ENCODE measurements around the gene MTA2. TPM values are rescaled to one million over a fixed set of nuclear protein-coding genes. Genes with fewer than 3 reads are reported as not detected.

Gene MTA2
- total RNA-seq, 1 donor from 2014 or later = 224 TPM

DNA sequence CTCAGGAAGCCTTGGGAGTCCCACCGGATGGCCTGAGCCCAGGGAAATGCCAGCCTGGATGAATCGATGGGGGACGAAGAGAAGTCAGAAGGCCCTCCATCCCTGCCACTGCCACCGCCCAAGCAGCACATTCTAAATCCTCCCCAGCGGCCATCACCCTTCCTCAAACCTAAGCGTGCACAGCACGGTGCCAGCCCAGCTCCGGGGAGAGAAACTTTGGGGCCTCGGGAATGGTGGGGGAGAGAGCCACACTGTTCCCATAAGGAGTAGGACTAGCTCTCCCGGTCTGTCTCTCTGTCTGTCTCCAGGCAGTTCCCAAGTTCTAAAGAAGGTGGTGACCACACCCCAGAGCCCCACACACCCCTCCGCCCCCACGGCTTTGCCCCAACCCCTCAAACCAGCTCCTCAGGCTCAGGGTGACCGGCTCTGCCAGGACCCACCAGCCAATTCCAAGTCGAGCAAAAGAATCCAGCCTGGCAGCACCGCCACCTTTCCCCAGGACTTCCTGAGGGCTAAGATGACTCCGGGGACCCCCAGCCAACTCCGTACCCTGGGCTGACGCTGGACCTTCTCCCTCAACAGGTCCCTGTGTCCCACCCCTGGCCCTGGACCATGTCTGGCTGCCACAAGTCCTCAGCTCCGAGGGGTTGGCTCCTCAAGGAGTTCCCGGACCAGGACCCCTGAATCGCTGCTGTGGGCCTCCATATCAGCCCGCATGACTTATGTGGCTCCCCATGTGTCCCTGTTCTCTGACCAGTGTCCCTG is 57.8 kb downstream of the MTA2 start:
- Mint-ChIP-seq H3K4me3 (peak overlapping the region; percentile 97), H3K4me1 (ENCODE audit: low read depth) (peaks cover 70% of the 10 kb centered on the region), H3K27ac (peak overlapping the region; percentile 95), H3K9me3 (no peaks in the 10 kb centered on the region), H3K36me3 (ENCODE audit: low read depth) (no peaks in the 10 kb centered on the region), H3K27me3 (ENCODE audit: insufficient read depth) (peaks cover 6% of the 10 kb centered on the region)
- DNase-seq (ENCODE audit: low spot score) = no peak
- intact Hi-C loops (cut with micrococcal nuclease) = loop anchor here (1.0 to 5.0 kb wide), 3 partner anchors 7 to 164 kb away; no protein-coding TSS in a partner anchor

Other genes with a start within 250 kb of the MTA2 start
- not detected in 2 replicates for gene SCGB1A1, start 182.8 kb downstream of the MTA2 start, total RNA-seq
- gene AHNAK, start 55.1 kb downstream of the MTA2 start, total RNA-seq = 96.5 and 97.2 TPM in 2 replicates
- gene EEF1G, start 28.0 kb downstream of the MTA2 start, total RNA-seq = 1,154 and 1,169 TPM in 2 replicates
- gene TUT1, start 10.3 kb downstream of the MTA2 start, total RNA-seq = 38.7 and 40.7 TPM in 2 replicates
- gene EML3, start 10.9 kb upstream of the MTA2 start, total RNA-seq = 164 and 167 TPM in 2 replicates
- gene ROM1, start 11.4 kb upstream of the MTA2 start, total RNA-seq = 2.5 and 3.2 TPM in 2 replicates
- gene B3GAT3, start 20.1 kb upstream of the MTA2 start, total RNA-seq = 93.8 and 94.3 TPM in 2 replicates
- gene GANAB, start 44.7 kb upstream of the MTA2 start, total RNA-seq = 238 and 255 TPM in 2 replicates
- gene INTS5, start 51.4 kb upstream of the MTA2 start, total RNA-seq = 39.2 and 40.4 TPM in 2 replicates
- 146 and 151 TPM in 2 replicates for gene C11orf98, start 63.3 kb upstream of the MTA2 start, total RNA-seq
- 65.0 and 69.4 TPM in 2 replicates for gene CSKMT, start 63.4 kb upstream of the MTA2 start, total RNA-seq
- 8.9 and 11.4 TPM in 2 replicates for gene UQCC3, start 69.8 kb upstream of the MTA2 start, total RNA-seq
- 23.4 and 24.3 TPM in 2 replicates for gene LBHD1, start 70.4 kb upstream of the MTA2 start, total RNA-seq
- gene UBXN1, start 77.2 kb upstream of the MTA2 start, total RNA-seq = 125 and 128 TPM in 2 replicates
- gene LRRN4CL, start 87.7 kb upstream of the MTA2 start, total RNA-seq = 0.17 and 0.26 TPM in 2 replicates
- gene BSCL2, start 105.6 kb upstream of the MTA2 start, total RNA-seq = 34.0 and 34.6 TPM in 2 replicates
- not detected in 2 replicates for gene GNG3, start 105.8 kb upstream of the MTA2 start, total RNA-seq
- 53.0 and 55.2 TPM in 2 replicates for gene HNRNPUL2, start 125.6 kb upstream of the MTA2 start, total RNA-seq
- 36.4 and 38.0 TPM in 2 replicates for gene TTC9C, start 126.6 kb upstream of the MTA2 start, total RNA-seq
- gene ZBTB3, start 152.3 kb upstream of the MTA2 start, total RNA-seq = 8.7 and 9.1 TPM in 2 replicates
- 145 and 148 TPM in 2 replicates for gene POLR2G, start 159.7 kb upstream of the MTA2 start, total RNA-seq
- 19.4 and 20.7 TPM in 2 replicates for gene TAF6L, start 169.5 kb upstream of the MTA2 start, total RNA-seq
- 40.6 and 43.0 TPM in 2 replicates for gene TMEM179B, start 185.5 kb upstream of the MTA2 start, total RNA-seq
- 14.3 and 16.0 TPM in 2 replicates for gene TMEM223, start 190.1 kb upstream of the MTA2 start, total RNA-seq
- gene NXF1, start 203.6 kb upstream of the MTA2 start, total RNA-seq = 155 and 158 TPM in 2 replicates
- gene STX5, start 230.2 kb upstream of the MTA2 start, total RNA-seq = 34.2 and 39.9 TPM in 2 replicates
- gene TEX54, start 231.0 kb upstream of the MTA2 start, total RNA-seq = 1.2 and 1.3 TPM in 2 replicates
- 156 and 161 TPM in 2 replicates for gene WDR74, start 237.7 kb upstream of the MTA2 start, total RNA-seq